HG02973 (cell line): ENCODE results near the gene B4GALNT3.

Experiments
- ATAC-seq: cut with Tn5 transposase; IDR thresholded peaks from one replicate; pipeline ENCODE4 v1.9.1; 2021; ENCODE audit warnings: moderate library complexity; ENCODE audit not compliant: unreplicated experiment

The B4GALNT3 gene

DNA sequence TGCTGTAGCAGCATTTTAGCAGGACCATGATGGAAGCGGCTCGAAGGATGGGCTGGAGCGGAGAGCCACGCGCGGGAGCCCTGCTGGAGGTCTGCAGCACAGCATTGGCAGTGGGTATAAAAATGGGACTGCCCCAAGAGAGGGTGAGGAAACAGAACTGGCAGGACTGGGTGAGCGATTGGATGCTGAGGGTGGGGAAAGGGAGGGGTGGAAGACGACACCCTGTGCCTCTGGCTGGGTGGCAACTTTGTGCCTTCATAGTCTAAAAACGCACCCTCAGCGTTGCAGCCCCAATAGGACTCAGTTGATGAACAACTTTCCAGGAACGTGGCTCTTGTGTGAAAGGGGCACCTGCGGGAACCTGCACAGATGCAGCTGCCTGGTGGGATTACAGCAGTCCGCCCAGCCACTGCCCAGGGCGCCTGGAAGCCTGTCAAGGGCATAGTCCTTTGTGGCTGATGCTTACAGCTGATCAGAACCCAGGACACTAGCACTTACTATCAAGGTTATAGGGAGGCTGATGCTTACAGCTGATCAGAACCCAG lies 130.5 kb downstream of the B4GALNT3 start:
- ATAC-seq = no peak

- ATAC-seq = no peak
Observed at GRCh38 chr12:591167-592023, 131.7 kb downstream of the B4GALNT3 start.

- no peak for ATAC-seq
Observed at GRCh38 chr12:592024-592505, 132.3 kb downstream of the B4GALNT3 start.

GRCh38 chr12:593396-594270 lies 133.9 kb downstream of the B4GALNT3 start:
- no peak for ATAC-seq

GRCh38 chr12:597926-598568 lies 138.3 kb downstream of the B4GALNT3 start:
- ATAC-seq = no peak

DNA sequence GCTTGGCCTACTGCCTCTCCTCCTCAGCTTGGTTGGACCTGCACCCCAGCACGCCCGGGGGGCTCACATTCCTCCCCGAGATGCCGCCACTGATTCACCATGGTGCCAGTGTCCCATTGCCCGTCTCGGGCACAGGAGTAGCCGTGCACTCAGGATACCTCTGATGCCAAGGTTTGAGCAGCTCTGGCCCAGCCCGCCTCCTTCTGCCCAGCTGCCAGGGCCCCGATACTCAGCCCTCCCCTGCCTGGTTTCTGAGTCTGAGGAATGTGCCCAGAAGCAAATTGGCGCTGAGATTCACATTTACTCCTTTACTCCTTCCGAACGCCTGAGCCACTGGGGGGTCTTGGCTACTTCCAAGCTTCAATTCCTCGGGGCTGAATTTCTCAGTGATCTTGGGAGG lies 140.0 kb downstream of the B4GALNT3 start:
- ATAC-seq = no peak

DNA sequence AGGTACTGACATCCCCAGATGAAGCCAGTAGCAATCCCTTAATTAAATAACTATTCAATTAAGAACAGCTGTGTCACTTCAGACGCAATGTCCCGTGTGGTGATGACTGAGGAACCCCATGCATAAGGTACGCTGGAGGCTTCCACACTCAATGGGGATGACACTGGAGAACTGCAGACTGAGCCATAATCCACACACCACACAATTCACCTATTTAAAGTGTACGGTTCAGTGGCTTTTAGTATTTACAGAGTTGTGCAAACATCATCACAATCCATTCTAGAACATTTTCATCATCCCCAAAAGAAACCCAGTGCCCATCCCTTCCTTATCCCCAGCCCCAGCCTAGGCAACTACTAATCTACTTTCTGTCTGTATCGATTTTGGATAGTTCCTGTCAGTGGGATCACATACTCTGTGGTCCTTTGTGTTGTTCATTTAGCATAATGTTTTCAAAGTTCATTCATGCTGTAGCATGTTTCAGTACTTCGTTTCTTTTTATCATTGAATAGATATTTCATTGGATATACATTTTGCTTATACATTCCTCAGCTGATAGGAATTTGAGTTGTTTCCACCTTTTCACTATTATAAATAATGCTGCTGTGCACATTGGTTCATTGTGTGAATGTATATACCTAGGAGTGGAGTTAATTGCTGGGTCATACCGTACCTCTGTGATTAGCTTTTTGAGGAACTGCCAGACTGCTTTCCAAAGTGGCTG lies 142.4 kb downstream of the B4GALNT3 start:
- ATAC-seq = no peak

GRCh38 chr12:602700-603068 lies 142.9 kb downstream of the B4GALNT3 start:
- no peak for ATAC-seq

GRCh38 chr12:604956-605355 lies 145.2 kb downstream of the B4GALNT3 start:
- no peak for ATAC-seq

DNA sequence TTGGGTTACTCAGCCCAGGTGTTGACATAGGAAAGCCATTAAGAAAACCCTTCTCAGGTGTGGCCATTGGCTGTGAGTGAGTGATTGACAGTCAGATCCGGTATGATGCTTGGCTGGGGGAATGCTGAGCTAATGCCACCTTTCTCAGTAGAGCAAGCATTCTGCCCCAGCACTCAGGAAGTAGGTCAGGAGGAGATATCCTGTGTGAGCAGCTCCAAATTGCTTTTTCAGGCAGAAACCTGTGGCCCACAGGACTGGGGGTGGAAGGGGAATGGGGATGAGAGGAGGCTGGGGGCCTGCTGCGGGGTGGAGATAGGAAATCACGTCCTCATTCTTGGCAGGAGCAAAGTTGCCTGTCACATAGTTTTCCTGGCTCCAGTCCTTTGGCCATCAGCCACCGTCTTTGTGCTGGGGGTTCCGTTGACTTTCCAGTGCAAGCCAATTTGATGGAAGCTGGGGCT lies 147.8 kb downstream of the B4GALNT3 start:
- no peak for ATAC-seq

DNA sequence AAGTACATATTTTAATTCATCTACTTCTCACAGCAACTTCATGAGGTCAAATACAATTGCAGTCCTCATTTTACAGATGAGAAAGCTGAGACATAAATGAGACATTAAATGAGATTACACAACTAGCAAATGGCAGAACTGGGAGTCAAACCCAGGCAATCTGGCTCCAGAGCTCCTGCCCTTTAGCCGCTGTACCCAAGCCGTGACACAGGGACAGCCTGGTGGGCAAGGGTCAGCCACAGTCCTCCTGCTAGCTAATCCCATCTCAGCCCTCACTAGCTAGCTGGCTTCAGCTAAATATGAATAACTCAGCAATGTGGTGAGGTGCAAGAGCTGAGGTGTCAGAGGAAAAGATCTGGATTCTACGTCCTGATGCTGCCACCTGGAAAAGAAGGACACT lies 148.7 kb downstream of the B4GALNT3 start:
- ATAC-seq = no peak

- no peak for ATAC-seq
Observed at GRCh38 chr12:608921-609320, 149.2 kb downstream of the B4GALNT3 start.

GRCh38 chr12:611721-612120 lies 152.0 kb downstream of the B4GALNT3 start:
- no peak for ATAC-seq

GRCh38 chr12:612293-612692 lies 152.6 kb downstream of the B4GALNT3 start:
- ATAC-seq = no peak

GRCh38 chr12:612886-613285 lies 153.1 kb downstream of the B4GALNT3 start:
- ATAC-seq = no peak
